Esophagus muscularis mucosa (tissue), 4 donors: ENCODE measurements around the gene SLC25A26. TPM values are rescaled to one million over a fixed set of nuclear protein-coding genes. Genes with fewer than 3 reads are reported as not detected.

Experiments used
- DNase-seq: peaks from one replicate; pipeline ENCODE4 v3.0.0-alpha.2; 2017; ENCODE audit errors: extremely low spot score
- H3K27ac ChIP-seq, 4 donors: fragments of 200-600 bp; sonication (generic); replicated peaks in 1 of 4; 1 replicate in 3 of 4; 2 replicates in 1 of 4; pipeline ENCODE4 v1.5.1; 2016 to 2019; ENCODE audit warnings: mild to moderate bottlenecking in 1 of 4
- H3K27me3 ChIP-seq, 4 donors: fragments of 200-600 bp; sonication (generic); one replicate each; pipeline versions ENCODE4 v1.5.1 to v1.6.0; 2016 to 2019
- H3K36me3 ChIP-seq, 4 donors: fragments of 200-600 bp; sonication (generic); one replicate each; pipeline ENCODE4 v1.5.1; 2016 to 2019
- H3K4me1 ChIP-seq, 4 donors: fragments of 200-600 bp; sonication (generic); one replicate each; pipeline ENCODE4 v1.5.1; 2016 to 2019
- H3K4me3 ChIP-seq, 4 donors: fragments of 200-600 bp; sonication (generic); 1 replicate in 2 of 4; 2 replicates in 2 of 4; pipeline ENCODE4 v1.5.1; 2016 to 2019; ENCODE audit warnings: mild to moderate bottlenecking in 4 of 4, moderate library complexity in 1 of 4
- H3K9me3 ChIP-seq, 4 donors: fragments of 200-600 bp; sonication (generic); 1 replicate in 3 of 4; 2 replicates in 1 of 4; pipeline ENCODE4 v1.5.1; 2016 to 2019
- CTCF ChIP-seq, 3 experiments: fragments of 200-600 bp in 2 of 3; fragments of 450-650 bp in 1 of 3; sonication (generic) in 2 of 3; IDR thresholded peaks; one replicate each; pipeline ENCODE4 v1.5.1; 2017 to 2019; ENCODE audit warnings: antibody characterized with exemption in 3 of 3, mild to moderate bottlenecking in 2 of 3, moderate library complexity in 1 of 3
- EP300 ChIP-seq: sonication (generic); formaldehyde crosslinking; IDR thresholded peaks from one replicate; pipeline ENCODE4 v1.6.1; 2017; ENCODE audit warnings: antibody characterized with exemption
- POLR2A ChIP-seq: fragments of 450-650 bp; IDR thresholded peaks from one replicate; pipeline ENCODE4 v1.6.1; 2017; ENCODE audit warnings: antibody characterized with exemption, moderate library complexity, mild to moderate bottlenecking, low read depth
- POLR2AphosphoS5 ChIP-seq, 2 donors: sonication (generic); formaldehyde crosslinking; IDR thresholded peaks; one replicate each; pipeline ENCODE4 v1.6.1; 2017; ENCODE audit warnings: antibody characterized with exemption in 2 of 2
- WGBS: methylation state at CpG from one replicate; pipeline ENCODE4 v1.1.5; 2018; 5-methylcytosine and 5-hydroxymethylcytosine counted together
- intact Hi-C: fragments of 100-400 bp; cut with DNase I; formaldehyde crosslinking; loops from one replicate; pipeline ENCODE4 v1.15.1; 2023
- total RNA-seq, 4 donors: library from RNA; depleted of rRNA; stranded (reverse); fragments of >200 nt; gene quantifications; one replicate each; pipeline versions ENCODE4 v1.1.0 to v1.2.1, GENCODE V29; 2016

SLC25A26 gene
- total RNA-seq, 4 donors from 2014 or later: 23.0 to 39.0 (median 26.0) TPM

- no peak for TF ChIP-seq EP300
- TF ChIP-seq POLR2AphosphoS5 (IDR thresholded peaks at IDR 0.05): no peak
- TF ChIP-seq POLR2A: no peak
- no peak for TF ChIP-seq CTCF (IDR thresholded peaks at IDR 0.05)
- H3K4me1 ChIP-seq: peaks cover 68 to 100% (median 98%) of the 10 kb centered on the region in 4 donors
- H3K27me3 ChIP-seq: no peaks in the 10 kb centered on the region
- H3K36me3 ChIP-seq: peaks cover 0 to 68% (median 47%) of the 10 kb centered on the region in 4 donors
- DNase-seq: no peak
- intact Hi-C loops: no loop called here
- H3K27ac ChIP-seq: peak overlapping the region; percentile 32 to 86 (median 82)
- no peak overlapping the region for H3K4me3 ChIP-seq
- no peaks in the 10 kb centered on the region for H3K9me3 ChIP-seq
- 81% methylated on average over 6 of the region's 7 CpGs for WGBS
Measured at GRCh38 chr3:66410976-66411375, 190.2 kb downstream of the SLC25A26 start.

GRCh38 chr3:66411474-66411873, 190.7 kb downstream of the SLC25A26 start:
- Histone ChIP-seq H3K27ac (peak overlapping the region; percentile 32 to 86 (median 82)), H3K4me1 (peaks cover 68 to 100% (median 98%) of the 10 kb centered on the region in 4 donors), H3K27me3 (no peaks in the 10 kb centered on the region), H3K36me3 (peaks cover 0 to 64% (median 46%) of the 10 kb centered on the region in 4 donors), H3K9me3 (no peaks in the 10 kb centered on the region), H3K4me3 (no peak overlapping the region)
- TF ChIP-seq POLR2A (no peak), EP300 (no peak), POLR2AphosphoS5 (IDR thresholded peaks at IDR 0.05) (no peak), CTCF (IDR thresholded peaks at IDR 0.05) (no peak)
- no peak for DNase-seq
- intact Hi-C loops: no loop called here
- 48% methylated on average over 8 of the region's 8 CpGs for WGBS

- Histone ChIP-seq H3K4me3 (no peak overlapping the region), H3K4me1 (peaks cover 68 to 100% (median 98%) of the 10 kb centered on the region in 4 donors), H3K36me3 (peaks cover 0 to 56% (median 40%) of the 10 kb centered on the region in 4 donors), H3K27me3 (no peaks in the 10 kb centered on the region), H3K9me3 (no peaks in the 10 kb centered on the region), H3K27ac (peak overlapping the region in 3 of 4 donors; percentile 82 to 86 (median 82))
- DNase-seq: no peak
- WGBS: 84% methylated on average over 24 of the region's 24 CpGs
- intact Hi-C loops: no loop called here
- TF ChIP-seq EP300 (no peak), POLR2A (no peak), POLR2AphosphoS5 (IDR thresholded peaks at IDR 0.05) (no peak), CTCF (IDR thresholded peaks at IDR 0.05) (no peak)
Measured at GRCh38 chr3:66411961-66412887, 191.4 kb downstream of the SLC25A26 start.

- Histone ChIP-seq H3K36me3 (peaks cover 0 to 53% (median 37%) of the 10 kb centered on the region in 4 donors), H3K9me3 (no peaks in the 10 kb centered on the region), H3K4me3 (no peak overlapping the region), H3K4me1 (peaks cover 68 to 100% (median 98%) of the 10 kb centered on the region in 4 donors), H3K27ac (peak overlapping the region; percentile 27 to 86 (median 78)), H3K27me3 (no peaks in the 10 kb centered on the region)
- TF ChIP-seq EP300 (no peak), POLR2A (no peak), CTCF (IDR thresholded peaks at IDR 0.05) (no peak), POLR2AphosphoS5 (IDR thresholded peaks at IDR 0.05) (no peak)
- 58% methylated on average over 6 of the region's 7 CpGs for WGBS
- intact Hi-C loops: no loop called here
- no peak for DNase-seq
Measured at GRCh38 chr3:66413151-66413751, 192.4 kb downstream of the SLC25A26 start.
